HG03521 (cell line): ENCODE results near the gene AATK.

Source experiments
- ATAC-seq: cut with Tn5 transposase; IDR thresholded peaks from one replicate; pipeline ENCODE4 v1.9.1; 2021; ENCODE audit warnings: mild to moderate bottlenecking, moderate library complexity; ENCODE audit not compliant: unreplicated experiment

The AATK gene

GRCh38 chr17:81183316-81183715, 17.3 kb upstream of the AATK start:
- ATAC-seq, result no peak

DNA sequence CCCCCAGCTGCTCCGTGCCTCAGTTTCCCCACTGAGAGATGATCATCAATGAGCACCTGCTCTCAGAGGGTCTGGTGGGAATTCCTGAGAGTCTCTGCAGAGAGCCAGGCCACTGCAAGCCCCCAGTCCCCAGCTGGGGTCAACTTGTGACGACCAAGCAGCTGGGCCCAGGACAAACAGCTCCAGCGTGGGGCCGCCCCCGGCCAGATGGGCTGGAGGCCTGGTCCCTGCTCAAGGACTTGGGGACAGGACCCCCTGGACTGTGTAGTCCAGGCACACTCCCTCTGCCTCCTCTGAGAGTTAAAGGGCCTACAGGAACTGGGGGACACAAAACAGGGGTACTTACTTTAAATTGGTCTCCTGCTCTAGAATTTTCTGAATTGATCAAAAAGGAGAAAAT, 16.6 kb upstream of the AATK start:
- ATAC-seq, result no peak

- no peak for ATAC-seq
These were observed 15.8 kb upstream of the AATK start for GRCh38 chr17:81181811-81182185.

DNA sequence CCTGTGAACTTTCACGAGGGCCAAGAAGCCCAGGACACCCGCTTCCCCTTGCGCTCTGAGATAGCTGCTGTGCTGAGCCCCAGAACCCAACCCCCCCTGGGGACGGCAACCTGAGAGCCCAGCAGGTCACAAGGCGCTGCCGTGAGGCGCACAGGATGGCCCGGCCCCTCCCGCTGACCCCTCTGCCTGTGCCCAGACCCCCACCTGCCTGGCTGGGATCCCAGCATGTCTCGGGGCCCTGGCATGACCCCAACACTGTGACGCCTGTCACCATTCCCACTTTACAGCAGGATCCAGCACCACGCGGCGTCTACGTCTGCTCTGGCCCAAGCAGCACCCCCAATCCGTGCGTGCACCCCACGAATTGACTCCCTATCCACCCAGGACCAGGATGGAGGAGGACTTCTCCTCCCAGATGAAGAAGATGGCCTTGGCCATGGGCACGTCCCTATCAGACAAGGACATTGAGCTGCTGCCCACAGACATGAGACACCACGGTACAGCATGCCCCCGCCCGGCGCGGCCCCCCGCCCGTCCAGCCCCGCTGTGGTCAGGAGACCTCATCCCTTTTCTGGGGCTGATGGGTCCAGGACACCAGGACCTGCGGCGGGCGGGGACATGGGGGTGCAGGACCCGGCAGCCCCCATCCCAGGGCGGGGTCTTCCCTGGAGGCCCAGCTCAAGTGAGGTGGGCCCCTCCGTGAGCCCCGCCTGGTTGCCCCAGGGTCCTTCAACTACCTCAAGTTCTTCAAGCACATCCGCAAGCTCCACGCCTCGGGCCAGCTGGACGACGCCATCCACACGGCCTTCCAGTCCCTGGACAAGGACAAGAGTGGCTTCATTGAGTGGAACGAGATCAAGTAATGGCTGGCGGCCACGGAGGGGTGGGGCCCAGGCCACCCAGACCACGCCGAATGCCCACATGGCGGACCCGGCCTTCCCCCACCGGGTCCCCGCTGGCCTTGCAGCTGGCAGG, 15.1 kb upstream of the AATK start:
- ATAC-seq, result no peak

DNA sequence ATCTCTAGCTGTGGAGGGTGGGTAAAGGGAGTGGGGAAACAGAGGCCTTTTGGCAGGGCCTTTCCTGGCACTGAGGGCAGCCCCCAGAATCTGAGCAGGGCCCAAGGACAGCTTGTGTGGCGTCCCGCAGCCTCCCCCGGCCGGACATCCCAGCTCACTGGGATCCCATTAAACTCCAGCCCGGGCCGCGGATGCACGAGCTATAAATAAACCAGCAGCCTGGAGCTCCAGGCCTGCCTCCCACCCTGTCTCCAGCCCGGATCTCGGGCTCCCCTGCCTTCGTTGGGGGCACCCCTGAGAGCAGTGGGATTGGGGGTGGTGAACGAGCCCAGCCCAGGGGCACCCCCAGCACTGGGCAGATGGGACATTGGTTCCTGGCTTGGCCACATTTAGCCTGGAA, 13.8 kb upstream of the AATK start:
- ATAC-seq, result no peak

DNA sequence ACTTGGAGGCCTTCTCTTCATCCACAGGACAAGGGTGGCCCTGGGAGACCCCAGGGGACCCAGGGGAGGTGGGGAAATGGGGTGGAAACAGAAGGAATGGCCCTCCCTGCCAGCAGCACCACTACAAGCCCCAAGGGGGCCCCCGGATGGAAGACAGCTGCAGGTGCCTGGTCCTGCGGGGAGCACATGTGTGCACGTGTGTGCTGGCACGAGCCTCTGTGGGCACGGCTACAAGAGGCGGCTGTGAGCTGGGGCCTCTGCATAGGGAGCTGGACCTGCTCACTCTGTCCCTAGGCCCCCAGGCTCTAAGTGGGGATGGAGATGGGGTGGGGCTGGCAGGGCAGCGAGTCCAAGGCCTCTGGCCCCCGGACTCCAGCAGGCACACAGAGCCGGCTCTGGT, 13.2 kb upstream of the AATK start:
- no peak for ATAC-seq

DNA sequence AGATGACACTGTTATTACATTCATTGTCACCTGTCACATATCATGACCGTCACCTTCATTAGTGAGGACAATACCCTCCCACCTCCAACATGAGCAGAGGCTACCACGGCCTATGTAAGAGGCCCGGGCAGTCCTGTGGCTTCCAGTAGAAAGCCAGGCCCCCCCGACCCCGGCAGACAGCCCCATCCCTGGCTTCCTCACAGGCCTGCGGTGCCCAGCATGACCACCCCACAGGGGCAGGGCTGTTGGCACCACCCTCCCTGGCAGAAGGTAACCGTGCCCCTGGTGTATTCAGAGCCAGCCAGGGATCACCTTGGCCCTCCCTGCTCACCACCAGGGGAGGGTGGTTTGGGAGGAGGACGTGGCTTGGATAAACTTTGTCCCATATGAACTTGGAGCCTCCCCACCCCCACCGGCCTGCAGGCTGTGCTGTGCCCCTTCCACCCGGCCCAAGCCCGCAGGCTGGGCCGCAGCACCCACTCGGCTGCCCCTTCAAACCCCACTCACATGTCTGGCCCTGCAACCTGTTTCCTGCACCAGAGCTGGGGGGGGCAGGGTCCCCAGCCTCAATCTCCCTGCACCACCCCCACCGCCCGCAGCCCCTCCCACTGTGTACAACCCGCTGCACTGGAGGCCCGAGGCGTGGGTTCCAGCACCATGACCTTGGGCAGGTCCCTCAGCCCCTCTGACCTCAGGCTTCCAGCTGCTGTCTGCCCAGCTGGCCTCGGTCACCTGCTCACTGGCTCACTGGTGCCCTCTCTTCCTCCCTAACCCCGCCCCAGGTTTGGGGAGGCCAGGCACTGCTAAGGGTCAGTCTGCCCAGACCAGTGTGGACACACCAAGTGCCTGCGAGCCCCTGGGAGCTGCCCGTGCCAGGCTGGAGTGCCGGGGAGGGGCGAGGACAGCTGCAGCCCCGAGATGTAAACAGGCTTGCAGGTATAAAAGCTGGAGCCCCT, 12.4 kb upstream of the AATK start:
- ATAC-seq, result no peak

GRCh38 chr17:81176666-81177065, 10.6 kb upstream of the AATK start:
- ATAC-seq, result no peak

GRCh38 chr17:81173762-81174155, 7.7 kb upstream of the AATK start:
- no peak for ATAC-seq

GRCh38 chr17:81173052-81173761, 7.2 kb upstream of the AATK start:
- ATAC-seq, result no peak

DNA sequence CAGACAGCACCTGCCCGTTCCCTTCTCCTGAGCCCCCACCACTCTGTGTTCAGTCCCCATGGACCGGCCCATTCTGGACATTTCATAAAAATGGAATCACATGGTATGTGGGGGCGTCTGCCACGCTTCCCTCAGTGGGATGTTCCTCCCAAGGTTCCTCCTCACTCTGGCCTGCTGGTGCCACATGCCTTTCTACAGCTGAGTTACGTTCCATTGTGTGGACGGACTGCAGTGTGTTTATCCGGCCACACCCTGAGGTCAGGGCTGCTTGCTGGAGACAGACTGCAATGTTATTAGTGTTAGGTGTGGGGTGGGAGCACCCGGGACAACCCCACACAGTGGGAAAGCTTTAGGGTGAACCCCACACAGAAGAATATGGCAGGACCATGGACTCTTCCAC, 5.9 kb upstream of the AATK start:
- no peak for ATAC-seq

DNA sequence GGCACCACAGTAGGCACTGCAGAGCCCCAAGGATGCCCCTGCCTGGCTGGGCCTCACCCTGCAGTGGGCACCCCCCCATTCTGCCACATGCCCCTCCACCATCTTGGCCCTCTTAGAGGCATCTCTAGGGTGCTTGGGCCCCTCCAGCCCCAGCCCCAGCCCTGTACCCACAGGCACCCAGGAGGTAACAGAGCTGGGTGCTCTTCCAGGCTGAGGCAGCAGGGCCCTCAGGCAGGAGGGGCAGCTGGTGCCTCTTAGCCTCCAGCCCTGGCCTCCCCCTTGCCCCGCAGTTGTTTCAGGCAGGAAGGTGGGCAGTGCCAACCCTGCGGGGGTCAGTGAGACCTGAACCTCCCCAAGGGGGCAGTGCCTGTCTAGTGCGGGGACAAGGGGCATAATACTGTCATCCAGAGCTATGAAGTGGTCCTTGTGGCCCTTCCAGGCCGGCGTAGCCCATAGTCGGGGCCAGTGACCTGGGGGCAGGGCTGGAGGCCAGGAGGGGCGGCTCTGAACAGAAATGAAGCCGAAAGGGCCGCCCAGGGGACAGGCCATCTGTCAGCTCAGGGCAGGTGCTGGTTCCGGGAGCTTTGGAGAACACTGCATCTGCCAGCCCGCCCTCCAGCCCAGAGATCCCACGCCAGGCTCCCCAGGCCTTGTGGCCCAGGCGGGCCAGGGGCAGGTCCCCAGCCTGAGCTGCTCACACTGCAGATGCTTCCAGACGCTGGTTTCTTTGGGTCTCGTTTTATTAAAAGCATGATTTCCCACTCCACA, 4.9 kb upstream of the AATK start:
- ATAC-seq, result no peak

- ATAC-seq, result no peak
These were observed 3.9 kb upstream of the AATK start for GRCh38 chr17:81169870-81170309.

- ATAC-seq, result no peak
These were observed 1.6 kb upstream of the AATK start for GRCh38 chr17:81167638-81168037.

- no peak for ATAC-seq
These were observed 1.1 kb upstream of the AATK start for GRCh38 chr17:81167194-81167524.

DNA sequence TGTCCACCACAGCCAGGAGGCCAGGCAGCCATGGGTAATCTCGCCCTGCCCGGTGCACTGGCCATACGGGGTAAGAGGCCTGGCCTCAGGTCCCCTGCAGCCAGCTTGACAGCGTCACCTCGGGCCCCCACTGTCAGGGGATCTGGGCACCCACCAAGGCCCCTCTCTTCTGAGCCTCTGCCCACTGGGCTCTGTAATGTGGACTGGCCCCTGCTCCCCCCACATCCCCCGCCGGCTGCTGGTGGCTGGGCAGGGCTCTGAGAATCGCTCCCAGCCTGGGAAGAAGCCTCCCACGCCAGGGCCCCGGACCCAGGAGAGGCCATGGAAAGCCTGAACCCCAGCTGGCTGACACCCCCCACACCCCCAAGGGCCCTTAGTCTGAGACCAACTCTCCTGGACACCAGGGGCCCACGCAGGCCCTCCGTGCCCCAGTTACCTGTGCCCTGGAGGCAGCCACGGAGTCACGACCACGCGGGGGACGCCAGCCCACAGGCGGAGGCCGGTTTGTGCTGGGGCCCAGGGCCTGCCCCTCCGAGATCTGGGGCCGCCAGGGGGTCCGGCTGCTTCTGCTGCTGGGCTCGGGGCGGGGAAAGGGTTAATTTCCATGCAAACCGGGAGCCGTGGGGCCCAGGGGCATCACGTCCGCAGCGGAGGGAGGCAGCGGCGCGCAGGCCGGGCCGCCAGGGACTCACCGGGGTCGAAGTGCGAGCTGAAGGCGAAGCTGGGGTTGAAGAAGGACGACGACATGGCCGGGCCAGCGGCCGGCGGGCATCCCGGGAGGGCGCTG, 582 bp downstream of the AATK start, which contains the start of gene PVALEF:
Gene PVALEF, plus strand, starts transcription at position 262 of the 787 bp plus-strand sequence. CDS start 15,720 bp downstream, outside the sequence.
- no peak for ATAC-seq

DNA sequence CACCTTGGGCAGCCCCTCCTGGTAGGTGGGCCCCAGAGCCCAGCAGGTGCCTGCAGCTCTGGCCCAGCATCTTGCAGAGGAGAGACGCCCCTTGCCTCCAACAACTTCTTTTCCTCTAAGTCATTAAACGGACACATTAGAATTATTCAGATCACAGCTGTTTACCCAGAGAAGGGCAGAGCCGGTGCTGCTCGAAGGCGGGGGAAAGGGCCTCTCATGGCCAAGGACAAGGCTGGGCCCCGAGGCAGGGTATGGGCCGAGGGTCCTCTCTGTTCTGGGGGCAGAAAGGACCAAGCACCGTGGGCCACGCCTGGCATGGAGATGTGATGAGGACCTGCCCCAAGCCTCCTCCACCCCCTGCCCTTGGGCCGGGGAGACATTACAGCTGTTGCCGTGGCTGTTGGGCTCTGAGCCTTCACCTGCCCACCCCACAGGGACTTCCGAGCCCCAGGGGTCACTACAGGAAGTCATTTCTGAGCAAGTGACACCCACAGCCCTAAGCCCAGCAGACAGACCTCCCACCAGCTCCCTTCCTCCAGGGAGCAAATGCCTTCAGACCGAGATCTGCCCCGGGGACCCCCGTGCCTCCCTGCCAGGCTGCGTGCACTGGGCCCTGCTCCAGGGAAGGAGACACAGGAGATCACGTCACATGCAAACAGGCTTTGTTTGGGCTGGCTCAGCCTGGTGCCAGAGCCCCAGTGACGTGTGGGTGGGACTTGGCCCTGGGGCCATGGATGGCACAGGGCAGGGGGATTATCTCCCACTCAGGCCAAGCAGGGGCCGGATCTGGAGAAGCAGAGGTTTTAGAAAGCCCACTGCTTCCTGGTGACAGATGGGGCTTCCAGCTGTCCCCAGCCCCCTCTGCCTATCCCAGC, 1.4 kb downstream of the AATK start:
- ATAC-seq, result no peak

GRCh38 chr17:81163703-81164370, 2.2 kb downstream of the AATK start:
- no peak for ATAC-seq
